NK-92 (cell line): Measurements from ENCODE around the gene CHD9.
A peak's percentile ranks its signal among the peaks of the same experiment; 100 is the strongest.
"Not testable (repeated sequence)": the region's sequence is repeated elsewhere in the genome, so short reads cannot be mapped to it uniquely, and the experiment has no call there.

Experiments
- DNase-seq: peaks from one replicate; lab custom pipeline; 2025; ENCODE audit not compliant: unreplicated experiment; lab: John Stamatoyannopoulos, UW

Gene CHD9

GRCh38 chr16:53130159-53131049 lies 75.6 kb downstream of the CHD9 start:
- peak; percentile 64 for DNase-seq

DNA sequence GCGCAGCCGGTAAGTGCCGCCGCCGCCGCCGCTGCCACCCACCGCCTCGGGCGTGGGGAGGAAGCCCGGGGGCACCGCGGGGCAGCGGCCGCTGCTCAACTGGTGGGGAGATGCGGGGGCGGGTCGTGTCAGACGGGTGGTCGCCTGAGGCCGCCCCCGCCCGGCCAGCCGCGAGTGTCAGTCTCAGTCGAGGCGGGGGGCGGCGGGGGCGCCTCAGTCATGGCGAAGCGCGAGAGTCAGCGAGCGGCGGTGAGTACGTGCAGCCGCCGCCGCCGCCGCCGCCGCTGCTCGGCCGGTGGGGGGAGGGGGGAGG lies 76.2 kb downstream of the CHD9 start:
- DNase-seq: no peak

- no peak for DNase-seq
Measured at GRCh38 chr16:53131363-53132071, 76.7 kb downstream of the CHD9 start.

DNA sequence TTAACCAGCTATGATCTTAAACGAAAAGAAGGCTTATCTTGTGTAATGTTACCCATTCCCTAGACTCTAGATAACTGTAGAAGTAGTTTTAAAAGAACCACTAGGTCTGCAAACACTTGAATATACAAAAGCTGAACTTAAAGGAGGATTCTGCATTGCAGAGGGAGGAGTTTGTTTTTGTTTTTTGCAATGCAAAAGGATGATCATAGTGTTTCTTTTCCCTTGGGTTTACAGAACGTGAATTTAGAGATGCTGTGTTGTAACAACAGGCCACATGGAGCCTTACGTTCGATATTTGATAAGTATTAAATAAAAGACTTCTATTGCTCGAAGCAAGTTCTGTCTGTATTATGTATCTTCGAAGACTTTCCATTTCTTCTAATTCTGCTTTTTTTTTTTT lies 77.6 kb downstream of the CHD9 start:
- DNase-seq: no peak

DNA sequence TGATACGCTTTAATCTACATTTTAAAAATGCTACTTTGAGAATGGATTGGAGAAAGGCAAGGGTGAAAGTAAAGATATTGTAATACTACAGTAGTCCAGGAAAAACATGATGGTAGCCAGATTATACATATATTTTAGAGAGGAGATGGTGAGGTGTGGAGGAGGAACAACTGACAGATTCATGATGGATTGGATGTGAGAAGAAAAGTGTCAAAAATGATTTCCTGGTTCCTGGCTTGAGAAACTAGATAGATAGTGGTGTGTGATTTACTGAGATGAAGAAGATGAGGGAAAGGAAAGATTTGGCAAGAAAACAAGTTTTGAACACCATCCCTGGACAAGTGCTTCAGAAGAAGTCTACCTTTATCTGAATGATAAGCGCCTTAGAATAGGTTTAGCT lies 80.5 kb downstream of the CHD9 start:
- no peak for DNase-seq

DNA sequence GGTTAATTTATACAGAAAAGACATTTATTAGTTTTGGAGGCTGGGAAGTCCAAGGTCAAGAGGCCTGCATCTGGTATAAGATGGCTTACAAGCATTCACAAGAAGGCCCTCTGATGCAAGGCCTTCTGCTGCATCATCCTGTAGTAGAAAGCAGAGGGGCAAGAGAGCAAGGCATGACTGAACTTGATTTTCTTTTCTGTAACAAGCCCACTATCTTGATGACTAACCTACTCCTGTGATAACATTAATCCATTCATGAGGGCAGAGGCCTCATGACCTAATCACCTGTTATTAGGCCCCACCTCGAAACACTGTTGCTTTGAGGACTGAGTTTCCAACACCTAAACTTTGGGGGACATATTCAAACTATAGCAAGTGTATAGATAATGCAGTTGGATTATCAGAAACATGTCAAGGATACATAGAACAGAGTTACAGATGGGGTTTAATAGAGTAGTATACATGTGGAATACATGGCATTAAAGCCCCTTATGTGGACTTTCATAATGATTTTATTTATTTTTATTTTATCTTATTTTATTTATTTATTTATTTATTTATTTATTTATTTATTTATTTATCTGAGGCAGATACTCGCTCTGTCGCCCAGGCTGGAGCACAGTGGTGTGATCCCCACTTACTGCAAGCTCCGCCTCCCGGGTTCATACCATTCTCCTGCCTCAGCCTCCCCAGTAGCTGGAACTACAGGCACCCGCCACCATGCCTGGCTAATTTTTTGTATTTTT lies 88.2 kb downstream of the CHD9 start:
- DNase-seq: no peak

- no peak for DNase-seq
Measured at GRCh38 chr16:53147500-53148065, 92.8 kb downstream of the CHD9 start.

GRCh38 chr16:53150769-53151168 lies 96.0 kb downstream of the CHD9 start:
- DNase-seq: no peak

DNA sequence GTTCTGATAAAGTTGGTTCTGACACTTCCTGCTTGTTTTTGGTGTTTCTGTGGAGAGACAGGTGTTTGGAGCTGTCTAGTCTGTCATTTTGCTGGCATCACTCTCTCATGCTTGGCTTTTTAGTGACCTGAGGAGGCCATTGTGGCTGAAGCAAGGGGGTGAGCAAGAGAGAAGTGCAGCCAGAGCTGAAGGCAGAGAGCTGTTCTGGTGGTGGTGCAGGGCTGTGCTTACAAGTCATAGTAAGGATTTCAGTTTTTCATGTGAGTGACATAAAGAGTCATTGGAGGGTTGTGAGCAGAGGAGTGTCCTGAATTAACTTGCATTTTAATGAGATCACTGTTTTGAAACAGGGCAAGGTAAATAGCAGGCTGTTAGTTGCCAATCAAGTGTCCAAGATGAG lies 97.5 kb downstream of the CHD9 start:
- DNase-seq: no peak

DNA sequence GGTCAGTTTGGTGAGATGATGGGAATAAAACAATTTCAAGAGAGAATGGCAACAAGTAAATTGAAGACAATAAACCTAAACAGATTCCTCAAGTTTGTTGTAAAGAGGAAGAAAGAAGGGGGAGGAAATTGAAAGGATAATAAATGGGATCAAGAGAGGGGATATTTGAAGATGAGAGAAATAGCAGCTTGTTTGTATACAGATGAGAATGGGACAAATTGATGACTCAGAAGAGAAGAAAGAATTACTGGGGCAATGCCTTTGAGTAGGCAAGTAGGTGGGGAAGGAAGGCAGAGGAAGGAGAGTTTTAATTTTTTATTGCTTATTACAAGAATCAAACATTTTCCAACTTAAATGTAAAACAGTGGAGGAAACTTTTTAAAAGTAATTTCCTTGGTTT lies 98.3 kb downstream of the CHD9 start:
- DNase-seq: no peak

DNA sequence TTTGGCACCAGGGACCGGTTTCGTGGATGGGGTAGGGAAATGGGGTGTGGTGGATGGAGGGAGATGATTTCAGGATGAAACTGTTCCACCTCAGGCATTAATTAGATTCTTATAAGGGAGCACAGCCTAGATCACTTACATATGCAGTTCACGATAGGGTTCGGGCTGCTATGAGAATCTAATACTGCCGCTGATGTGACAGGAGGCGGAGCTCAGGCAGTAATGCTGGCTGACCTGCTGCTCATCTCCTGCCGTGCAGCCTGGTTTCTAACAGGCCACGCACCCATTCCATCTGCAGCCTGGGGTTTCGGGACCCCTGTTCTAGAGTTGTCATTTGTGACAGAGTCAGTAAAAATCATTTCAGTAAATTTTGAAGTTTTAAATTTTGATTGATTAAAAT lies 99.7 kb downstream of the CHD9 start:
- no peak for DNase-seq

DNA sequence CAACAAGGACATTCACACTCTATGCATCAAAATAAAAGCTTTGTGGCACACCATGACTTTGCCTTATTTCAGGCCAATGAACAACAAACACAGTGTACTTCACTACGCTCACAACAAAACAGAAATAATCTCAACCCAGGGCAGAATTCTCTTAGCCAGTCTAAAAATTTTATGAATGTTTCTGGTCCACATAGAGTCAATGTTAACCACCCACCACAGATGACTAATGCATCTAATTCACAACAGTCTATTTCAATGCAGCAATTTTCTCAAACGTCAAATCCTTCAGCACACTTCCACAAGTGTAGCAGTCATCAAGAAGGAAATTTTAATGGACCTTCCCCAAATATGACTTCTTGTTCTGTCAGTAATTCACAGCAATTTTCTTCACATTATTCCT lies 101.7 kb downstream of the CHD9 start:
- no peak for DNase-seq

DNA sequence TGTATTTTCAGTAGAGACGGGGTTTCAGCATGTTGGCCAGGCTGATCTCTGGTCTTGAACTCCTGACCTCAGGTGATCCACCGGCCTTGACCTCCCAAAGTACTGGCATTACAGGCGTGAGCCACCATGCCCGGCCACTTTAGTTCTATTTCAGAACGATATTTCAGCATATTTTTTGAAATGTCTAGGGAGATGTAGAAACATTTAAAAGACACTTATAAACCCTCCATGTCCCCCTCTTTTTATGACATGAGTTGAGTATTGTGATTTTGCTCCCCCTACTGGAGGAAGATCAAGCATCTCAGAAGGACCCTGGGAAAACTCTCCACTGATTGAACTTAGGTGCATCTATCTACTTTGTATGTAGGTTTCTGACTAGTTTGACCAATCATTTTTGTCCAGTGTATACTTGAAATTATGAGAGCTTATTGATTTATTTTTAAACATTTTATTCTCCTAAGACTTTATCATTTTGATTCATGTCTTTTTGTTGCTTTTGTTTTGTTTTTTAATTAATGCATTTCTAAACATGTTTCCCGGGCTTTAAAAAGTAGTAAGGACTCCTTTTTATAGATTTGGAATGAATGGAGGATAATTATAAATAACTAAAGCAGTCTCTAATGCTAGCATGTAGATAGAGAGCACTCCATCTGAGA lies 105.1 kb downstream of the CHD9 start:
- DNase-seq: no peak

- no peak for DNase-seq
Measured at GRCh38 chr16:53166099-53166498, 111.3 kb downstream of the CHD9 start.

GRCh38 chr16:53168744-53169143 lies 114.0 kb downstream of the CHD9 start:
- no peak for DNase-seq

- no peak for DNase-seq
Measured at GRCh38 chr16:53172517-53172916, 117.7 kb downstream of the CHD9 start.

GRCh38 chr16:53175118-53175517 lies 120.3 kb downstream of the CHD9 start:
- no peak for DNase-seq

- no peak for DNase-seq
Measured at GRCh38 chr16:53176434-53176833, 121.6 kb downstream of the CHD9 start.

DNA sequence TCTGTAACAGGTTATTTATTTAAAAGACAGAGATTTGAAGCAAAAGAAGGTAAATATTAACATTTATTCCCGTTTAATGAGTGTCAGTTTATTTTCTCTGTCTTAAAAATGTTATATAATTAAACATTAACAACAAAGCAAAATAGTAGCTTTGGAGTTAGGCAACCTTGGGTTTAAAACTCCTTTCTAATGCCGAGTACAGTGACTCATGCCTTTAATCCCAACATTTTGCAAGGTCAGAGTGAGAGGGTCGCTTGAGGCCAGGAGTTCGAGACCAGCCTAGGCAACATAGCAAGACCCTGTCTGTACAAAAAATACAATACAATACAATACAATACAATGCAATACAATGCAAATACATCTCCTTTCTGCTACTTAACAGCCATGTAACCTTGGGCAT lies 128.7 kb downstream of the CHD9 start:
- DNase-seq: no peak

- DNase-seq: not testable (repeated sequence)
Measured at GRCh38 chr16:53185741-53186140, 130.9 kb downstream of the CHD9 start.

DNA sequence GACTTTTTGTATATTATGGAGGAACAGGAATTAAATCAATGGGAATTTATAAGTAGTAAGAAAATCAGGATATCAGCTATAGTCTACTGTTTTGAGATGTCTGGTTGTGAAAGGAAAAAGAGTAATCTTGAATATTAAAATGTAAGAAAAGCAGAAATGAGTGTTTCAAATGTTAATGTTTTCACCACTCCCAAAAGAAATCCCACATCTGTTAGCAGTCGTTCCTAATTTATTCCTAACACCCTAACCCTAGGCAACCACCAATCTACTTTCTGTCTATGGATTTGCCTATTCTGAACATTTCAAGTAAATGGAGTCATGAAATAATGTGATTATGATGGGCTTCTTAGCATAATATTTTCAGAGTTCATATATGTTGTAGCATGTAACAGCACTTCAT lies 133.0 kb downstream of the CHD9 start:
- no peak for DNase-seq
